Measurements from ENCODE around the gene GZMA.

Gene GZMA

GRCh38 chr5:55113327-55113726 is 10.9 kb downstream of the GZMA start:
- no peak for DNase-seq

DNA sequence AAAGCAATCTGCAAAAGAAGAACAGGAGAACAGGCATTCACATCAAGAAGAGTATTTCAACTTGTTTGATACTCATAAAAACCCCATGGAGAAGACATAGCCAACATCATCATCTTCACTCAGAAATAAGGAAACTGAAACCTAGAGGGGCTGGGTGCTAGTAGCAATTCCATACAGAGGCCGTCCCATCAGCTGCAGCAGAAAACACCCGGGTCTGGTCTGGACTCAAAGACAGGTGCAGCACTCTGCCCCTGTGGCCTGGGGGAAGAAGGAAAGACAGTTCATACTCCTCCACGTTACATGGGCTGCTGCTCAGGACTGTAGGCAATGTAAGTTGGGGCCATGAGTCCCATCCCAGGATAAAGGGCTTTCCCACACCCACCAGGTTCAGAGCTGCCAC is 11.6 kb downstream of the GZMA start:
- no peak for DNase-seq

DNA sequence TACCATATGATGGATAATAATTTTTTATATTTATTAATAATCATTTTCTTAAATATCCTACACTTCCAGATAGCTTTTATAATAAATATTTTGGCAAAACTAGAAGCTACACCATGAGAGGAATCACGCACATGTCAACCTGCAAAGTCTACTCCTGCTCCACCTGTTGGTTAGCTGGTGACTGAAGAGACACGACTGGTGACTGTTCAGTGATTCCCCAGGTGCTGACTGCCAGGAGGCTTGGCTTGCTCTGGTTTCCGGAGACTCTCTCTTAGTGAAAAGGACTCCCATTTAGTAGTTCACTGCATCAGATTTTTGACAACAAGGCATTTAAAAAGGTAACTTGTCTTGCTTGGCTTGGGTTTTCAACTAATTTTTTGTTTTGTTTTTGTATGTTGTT is 20.9 kb downstream of the GZMA start:
- no peak for DNase-seq

GRCh38 chr5:55134053-55134722 is 31.7 kb downstream of the GZMA start:
- DNase-seq: no peak

DNA sequence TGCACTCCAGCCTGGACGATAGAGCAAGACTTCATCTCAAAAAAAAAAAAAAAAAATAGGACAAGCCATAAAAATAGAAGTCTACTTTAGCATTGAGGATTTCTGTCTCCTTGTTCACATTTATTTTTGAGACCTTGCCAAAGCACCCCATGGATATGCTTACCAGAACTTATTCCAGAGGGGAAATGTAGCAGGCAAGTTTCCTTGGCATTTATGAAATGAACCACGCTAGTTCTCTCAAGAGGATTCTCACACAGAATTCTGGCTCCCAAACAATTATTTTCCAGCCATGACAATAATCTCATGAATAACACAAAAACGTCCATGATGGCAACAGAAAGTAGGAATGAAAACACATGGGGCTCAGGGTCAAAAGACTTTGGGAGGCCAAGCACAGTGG is 34.1 kb downstream of the GZMA start:
- no peak for DNase-seq

- no peak for DNase-seq
Measured at GRCh38 chr5:55140908-55141665, 38.6 kb downstream of the GZMA start.

- DNase-seq: no peak
Measured at GRCh38 chr5:55141945-55142690, 39.7 kb downstream of the GZMA start.

DNA sequence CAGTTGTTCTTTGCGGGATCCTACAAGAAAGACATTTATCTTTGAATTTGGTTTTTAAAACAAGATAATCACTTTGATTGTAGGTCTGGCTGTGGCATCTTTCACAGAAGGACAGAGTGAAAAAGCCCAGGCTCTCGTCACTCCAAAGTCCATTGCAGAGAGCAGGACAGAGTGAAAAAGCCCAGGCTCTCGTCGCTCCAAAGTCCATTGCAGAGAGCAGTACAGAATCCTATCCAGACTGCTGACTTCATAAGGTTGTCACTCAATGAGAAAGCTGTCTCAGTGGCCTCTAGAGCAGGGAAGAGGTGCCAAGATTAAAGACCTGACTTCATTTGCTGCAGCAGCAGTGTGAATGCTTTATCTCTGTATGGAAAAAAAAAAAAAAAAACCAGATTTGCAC is 41.2 kb downstream of the GZMA start:
- no peak for DNase-seq

- DNase-seq: no peak
Measured at GRCh38 chr5:55146080-55146479, 43.6 kb downstream of the GZMA start.

GRCh38 chr5:55146543-55147151 is 44.2 kb downstream of the GZMA start:
- peak; percentile 96 for DNase-seq

DNA sequence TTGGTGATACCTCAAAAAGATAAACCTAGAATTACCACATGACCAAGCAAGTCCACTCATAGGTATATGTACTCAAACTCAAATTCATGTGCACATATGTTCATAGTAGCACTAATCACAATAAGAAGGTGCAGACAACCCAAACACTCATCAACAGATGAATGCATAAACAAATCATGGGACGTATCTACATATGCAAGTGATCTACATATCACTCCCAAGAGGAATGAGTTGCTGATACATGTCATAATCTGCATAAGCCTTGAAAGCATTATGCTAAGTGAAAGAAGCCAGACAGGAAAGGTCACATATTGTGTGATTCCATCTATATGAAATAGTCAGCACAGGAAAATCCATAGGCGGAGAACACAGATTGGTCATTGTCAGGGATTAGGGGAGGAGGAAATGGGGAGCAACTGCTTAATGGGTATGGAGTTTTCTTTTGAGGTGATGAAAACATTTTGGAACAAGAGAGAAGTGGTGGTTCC is 46.9 kb downstream of the GZMA start:
- no peak for DNase-seq

- no peak for DNase-seq
Measured at GRCh38 chr5:55151923-55152842, 49.7 kb downstream of the GZMA start.

- DNase-seq: no peak
Measured at GRCh38 chr5:55154873-55155272, 52.4 kb downstream of the GZMA start.

Measured in eye (tissue), 1 donor.